ENCODE data around the gene STK39.
A peak's percentile ranks its signal among the peaks of the same experiment; 100 is the strongest.

STK39 gene

DNA sequence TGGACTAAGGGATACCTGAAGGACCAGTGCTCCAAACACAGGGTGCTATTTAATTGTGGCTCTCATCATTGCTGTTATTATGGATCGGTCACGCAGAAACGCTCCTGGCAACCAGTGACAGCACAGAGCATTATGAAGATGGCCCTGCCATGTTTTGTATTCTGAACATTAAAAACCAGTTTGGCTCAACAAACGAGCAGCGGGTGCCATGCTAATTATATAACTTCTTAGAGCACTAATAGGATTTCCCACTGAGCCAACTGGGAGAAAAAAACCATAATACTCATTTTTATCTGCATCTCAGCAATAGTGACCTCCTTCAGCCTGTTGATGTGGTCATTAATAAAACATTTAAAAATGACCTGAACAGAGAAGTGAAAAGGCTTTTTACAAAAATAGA is 212.8 kb downstream of the STK39 start:
- no peak for DNase-seq

DNA sequence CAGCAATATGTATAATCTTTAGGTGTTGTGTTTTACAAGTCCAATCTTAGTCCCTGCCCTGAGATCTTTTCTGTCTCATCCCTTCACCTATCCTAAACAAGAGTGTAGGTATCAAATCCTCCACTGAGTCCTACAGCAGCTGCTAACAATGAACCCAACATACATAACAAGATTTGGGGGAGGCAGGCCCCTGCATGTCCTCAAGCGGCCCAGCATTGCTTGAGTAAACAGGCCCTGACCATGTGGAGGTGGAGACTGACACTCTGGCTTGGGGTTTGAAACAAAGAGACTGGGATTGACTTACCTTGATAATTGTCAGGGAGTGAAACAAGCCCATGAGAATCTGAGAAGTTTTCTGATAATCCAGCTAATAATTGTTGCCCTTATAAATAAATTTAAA is 213.4 kb downstream of the STK39 start:
- DNase-seq = no peak

DNA sequence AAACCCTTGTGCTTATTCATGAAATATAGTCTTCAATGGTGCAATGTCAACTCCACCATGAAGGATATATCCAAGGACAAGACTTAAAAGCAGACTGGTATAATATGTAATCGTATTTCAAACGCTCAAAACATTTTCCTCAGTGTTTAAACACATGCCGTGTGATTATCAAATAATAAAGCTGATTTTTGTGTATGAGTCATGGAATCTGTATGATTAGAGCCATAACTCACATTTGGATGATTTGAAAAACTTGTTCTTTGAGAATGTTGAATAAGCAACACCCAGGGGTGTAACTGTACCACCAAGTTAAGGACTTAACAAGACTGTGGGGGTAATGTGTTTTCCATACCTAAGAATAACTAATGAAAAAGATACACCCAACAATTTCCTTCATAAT is 215.3 kb downstream of the STK39 start:
- no peak for DNase-seq

DNA sequence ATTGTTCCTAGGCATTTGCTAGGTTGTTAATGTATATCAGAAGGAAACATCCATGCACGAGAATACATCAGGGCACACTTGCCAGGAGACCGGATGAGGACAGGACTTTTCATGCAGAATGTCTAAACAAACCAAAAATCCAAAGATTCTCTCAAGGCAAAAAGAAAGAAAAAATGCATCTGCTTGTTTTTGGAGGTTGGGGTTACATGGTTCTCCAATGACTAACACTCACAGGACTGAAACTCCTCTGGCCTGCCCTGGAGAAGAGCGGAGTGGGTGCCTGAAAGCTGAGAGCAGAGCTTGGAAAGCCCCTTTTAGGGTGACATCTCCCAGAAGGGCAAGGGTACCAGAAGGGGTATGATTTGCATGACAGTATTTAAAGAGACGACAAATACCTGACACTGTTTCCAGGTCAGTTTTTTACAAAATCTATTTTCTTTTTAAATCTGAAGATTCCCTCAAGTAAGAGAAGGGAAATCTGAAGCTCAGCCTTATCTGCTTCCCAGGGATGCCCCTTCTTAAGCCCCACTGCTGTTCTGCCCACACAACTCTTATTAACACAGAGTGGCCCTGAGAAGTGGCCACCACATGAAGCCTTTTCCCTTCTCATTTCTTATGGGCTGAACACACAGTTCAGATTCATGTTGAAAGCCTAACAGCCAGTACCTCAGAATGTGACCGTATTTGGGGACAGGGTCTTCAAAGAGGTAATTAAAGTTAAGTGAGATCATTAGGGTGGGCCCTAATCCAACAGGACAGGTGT is 216.4 kb downstream of the STK39 start:
- DNase-seq = peak; percentile 16

DNA sequence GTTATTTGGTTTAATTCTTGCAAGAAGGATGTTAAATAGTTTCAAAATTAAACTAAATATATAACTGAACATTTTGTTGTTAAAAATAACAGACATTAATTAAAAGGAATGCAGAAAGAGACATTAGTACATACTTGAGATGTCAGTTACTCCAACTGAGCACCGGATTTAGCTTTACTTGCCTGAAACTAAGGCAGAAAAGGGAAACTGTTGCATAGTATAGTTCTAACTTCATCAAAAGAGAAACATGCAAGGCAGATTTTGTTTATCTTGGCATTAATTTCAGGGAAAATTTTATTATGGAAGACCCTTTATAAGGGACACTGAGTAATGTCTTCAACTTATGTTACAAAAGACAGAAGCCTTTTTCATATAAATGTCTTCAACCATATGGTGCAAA is 218.3 kb downstream of the STK39 start:
- DNase-seq = no peak

DNA sequence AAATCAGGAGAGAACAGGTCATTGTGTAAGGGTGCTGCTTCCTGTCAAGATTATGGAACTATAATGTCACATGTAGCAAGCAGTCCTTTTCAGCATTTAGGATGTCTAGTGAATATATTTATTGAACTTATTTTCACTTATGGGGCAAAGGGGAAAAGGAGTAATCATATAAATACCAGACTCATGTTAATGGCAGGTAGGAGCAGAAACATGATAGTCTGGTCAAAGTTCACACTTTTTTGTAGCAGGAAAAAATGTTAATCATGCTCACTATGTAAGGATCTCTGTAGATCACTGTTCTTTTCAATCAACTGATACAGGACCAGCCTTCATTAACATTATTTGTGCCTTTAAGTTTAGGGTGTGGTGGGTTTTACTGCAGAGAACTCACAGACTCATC is 219.0 kb downstream of the STK39 start:
- no peak for DNase-seq

DNA sequence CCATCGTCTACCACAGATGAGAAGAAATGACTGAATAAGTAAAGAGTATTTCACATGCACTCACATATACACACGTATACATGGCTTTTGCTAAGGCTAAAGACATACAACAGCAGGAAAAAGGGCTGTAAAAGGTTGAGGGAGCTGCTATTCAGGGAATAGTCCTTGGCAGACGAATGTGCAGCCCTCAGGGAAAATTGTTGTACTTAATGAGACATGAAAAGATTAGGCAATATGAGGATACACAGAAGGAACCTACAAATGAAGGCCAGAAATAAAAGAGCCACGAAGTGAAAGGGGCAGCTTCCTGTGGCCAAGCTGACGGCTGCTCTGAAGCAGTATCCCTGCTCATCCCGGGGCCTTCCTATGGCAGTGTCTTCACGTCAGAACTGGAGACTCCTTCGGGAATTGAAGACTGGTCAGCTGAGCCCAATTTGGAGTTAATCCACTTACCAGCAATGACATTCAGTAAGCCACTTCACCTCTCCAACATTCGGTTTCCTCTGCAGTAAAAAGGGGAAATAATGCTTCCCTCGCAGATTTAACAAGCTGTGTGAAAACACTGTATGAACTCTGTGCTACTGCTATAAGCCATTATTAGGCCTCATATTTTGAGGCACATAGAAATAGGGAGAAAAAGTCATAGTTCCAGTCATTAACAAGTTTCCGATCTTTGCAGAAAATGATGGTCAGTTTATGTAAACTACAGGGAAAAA is 221.8 kb downstream of the STK39 start:
- no peak for DNase-seq

DNA sequence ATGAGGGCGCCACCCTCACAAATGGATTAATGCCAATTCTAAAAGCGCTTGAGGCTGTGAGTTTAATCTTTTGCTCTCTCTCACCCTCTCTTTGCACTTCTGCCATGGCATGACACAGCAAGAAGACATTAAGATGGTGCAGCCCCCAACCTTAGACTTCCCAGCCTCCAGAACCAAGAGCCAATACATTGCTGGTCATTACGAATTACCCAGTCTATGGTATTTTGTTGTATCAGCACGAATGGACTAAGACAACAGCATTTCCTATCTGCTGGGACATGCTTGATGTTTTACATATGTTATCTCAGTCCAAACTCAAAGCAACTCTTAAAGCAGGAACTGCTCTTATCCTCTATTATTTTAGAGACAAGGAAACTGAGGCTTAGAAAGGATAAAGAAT is 222.9 kb downstream of the STK39 start:
- no peak for DNase-seq

DNA sequence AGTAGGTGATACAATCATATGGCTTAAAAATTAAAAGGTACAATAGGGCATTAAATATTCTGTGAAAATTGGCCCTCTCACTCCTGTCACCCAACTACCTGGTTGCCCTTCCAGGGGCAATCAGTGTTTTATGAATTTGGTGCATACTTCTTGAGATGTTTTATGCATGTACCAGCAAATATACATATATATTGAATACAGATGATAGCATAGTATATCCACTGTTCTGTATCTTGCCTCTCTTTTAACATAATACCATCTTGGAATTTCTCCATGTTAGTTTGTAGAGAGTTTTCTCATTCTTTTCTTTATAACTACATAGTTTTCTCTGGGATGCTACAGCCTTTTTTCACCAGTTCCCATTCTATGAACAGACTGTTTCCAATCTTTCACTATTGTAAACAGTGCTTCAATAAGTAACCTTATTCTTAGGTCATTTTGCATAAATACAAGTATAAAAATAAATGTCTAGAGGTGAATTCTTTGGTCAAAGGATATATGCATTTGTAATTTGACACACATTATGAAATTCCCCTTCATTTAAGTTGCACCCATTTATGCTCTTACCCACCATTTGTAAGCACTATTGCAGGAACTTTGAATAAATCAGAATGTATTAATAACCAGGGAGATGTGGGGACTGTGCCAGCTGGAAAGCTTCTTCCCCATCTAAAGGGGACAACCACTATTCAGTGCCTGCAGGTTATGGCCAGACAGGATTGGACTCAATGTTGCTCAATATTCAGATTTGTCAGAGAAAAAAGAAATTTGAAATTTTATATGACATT is 225.4 kb downstream of the STK39 start:
- DNase-seq = no peak

DNA sequence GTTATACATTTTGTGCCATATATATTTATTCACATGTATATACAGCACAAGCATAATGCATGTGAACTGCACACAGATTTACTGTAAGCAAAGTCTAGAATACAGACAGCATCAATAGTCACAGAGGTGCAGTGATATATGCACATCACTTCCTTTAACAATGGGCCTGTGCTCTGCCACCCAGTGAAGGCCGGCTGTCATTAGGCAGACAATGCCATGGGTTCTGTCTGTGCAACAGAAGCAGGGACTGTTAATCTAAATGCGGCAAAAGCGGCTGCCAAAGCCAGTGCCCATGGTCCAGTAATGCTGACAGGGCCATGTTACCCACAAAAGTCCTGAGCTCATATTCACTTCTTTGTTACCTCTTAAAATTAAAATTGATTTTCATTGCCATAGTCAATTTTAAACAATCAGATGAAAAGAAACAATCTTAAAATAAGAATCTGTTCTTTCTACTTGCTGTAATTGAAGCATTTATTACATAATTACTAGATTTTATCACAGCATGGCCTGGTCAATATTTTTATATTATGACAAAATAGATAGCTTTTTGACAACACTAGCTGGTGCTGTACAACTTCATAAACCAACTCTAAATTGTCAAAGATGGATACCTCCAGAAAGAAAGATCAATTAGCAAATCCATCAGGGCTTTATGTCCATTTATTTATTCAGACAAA is 232.0 kb downstream of the STK39 start:
- no peak for DNase-seq

DNA sequence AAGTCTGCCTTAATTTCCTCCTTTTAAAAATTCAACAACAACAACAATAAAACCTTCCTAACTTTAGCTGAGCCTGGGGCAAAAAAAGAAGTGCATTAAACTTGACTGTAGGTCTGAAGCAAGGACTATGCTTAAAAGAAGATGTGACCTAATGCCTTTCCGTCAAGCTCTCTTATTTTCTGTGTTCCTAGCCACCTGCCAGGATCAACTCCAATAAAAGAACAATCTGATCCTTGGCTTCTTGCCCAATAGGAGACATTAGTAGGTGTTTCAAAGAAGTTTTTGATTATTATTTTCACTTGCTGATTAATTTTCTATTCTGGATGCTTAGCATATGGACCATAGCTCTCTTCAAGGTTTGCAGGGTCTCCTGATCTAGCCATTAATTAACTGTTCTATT is 237.5 kb downstream of the STK39 start:
- no peak for DNase-seq

DNA sequence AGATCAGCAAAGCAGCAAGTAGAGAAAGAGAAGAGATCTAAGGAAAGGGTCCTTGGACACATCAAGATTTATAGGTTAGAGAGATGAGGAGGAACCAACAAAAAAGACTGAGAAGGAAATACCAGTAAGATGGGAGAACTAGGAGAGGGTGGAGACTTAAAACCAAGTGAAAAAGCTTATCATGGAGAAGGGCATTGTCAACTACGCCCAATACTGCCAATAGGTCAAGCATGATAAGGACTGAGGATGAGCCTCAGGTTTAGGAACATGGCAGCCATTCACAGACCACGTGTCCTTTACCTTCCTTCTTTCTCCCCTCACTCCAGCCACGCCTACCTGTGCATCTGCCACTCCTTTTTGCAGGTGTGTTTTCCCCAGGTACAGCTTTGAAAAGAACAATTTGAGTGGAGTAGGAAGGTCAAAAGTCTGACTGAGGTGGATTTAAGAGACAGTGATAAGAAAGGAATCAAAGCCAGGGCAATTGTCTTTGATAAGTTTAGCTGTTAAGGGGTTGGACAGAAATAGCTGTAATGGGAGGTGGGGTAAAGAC is 238.7 kb downstream of the STK39 start:
- DNase-seq = no peak

DNA sequence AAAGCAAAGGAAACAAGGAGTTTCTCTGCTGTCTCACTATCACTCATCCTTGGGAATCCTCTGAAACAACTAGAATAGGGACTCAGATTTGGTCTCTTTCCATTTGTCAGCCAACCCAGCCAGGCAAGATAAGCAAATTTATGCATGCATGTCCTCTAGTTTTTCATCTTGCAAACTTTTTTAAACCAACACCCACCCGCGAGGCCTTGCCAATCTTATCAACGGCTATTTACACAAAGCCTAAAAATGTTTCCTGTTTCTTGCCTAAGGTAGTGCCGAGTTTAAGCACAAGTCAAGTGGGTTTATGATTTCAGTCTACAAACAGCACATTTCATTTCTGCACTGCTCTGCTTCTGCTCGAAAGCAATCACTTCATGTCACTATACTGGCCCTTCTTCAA is 240.9 kb downstream of the STK39 start:
- no peak for DNase-seq

DNA sequence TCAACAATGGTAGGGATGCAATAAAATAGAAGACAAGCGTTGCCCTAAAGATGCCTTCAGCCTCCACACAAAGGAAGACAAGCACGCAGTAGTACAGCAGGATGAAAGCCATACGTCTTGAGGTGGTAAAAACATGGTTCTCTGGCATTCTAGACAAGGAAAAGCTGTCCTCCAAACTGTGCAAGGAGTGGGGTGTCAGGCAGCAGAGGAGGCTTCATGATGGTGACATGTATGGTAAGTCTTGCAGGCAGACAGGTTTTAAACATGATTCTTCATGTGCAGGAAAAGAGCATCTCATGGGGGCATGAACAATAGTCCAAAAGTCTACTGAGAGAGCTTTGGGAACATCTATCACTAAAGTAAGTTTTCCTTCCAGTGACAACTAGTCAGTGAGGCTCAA is 241.8 kb downstream of the STK39 start:
- no peak for DNase-seq

DNA sequence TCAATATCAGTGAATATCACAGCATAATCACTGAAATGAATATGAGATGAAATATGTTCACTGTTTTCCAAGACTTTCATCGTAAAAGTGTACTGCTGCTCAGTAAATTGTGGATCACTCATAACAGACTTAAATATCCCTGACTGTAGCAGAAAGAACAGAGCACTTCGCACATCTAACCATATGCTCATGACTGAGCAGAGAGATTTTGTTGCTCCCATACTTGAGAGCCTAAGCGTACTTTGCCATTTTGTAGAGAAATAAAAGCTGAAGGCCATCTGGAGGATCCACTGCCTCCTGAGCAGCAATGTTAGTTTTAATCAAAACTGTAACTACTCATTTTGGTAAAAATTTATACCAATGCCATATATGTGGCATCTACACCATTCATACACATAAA is 243.5 kb downstream of the STK39 start:
- no peak for DNase-seq

DNA sequence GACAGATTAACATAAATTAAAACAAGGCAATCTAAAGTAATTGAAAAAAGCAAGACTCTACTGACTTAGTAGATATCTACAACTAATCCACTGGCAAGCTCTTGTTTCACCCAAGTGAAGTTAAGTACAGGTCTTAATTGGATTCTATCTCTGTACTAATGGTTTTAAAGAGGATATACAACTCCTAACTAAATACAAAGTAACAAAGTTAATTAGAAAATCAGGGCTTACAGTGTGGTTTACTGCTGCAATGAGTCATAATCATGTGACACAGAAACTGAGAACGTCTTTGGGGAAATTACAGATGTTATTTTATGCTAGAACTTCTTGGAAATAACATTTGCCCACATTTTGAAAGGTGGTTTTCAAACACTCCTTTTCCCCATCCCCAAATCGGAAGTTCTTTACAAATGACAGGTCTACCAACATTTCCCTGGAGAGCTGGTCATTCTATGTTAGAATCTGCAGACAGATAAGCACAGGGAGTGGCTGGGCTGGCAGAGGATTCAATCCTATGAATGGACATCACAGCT is 245.3 kb downstream of the STK39 start:
- no peak for DNase-seq

DNA sequence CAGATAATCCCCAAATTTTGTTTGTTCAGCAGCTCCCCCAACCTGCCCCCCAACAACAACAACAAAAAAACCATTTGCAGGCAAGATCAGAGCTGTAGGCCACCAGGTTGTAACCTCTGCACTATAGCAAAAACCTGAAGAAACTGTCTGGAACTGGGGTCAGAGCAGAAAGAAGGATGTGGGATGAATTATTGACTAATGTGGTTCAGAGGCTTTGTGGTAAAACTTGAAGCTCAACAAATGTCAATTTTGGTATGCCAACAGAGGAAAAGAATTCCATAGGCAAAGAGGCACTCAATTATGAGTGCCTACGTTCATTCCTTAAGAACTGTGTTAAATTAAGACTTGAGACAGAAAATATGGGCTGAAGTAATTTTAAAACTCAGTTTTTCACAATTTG is 255.1 kb downstream of the STK39 start:
- no peak for DNase-seq

DNA sequence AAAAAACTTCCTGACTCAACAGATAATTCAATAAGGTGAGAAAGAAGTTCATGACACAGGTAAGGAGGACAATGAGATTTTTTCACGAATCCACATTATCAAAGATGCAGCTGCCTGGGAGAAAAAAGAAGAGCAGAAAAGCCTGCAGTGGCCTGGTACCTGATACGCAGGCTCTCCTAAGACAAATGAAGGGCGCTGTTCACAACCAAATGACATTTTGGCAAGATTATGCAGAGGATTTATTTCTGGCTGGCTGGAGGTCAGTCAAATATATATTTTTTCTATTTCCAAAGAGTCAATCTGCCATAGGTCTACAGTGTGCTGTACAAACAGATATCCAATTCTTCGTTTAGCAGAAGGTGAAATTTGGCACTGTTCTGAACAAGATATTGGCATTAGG is 257.3 kb downstream of the STK39 start:
- DNase-seq = no peak

DNA sequence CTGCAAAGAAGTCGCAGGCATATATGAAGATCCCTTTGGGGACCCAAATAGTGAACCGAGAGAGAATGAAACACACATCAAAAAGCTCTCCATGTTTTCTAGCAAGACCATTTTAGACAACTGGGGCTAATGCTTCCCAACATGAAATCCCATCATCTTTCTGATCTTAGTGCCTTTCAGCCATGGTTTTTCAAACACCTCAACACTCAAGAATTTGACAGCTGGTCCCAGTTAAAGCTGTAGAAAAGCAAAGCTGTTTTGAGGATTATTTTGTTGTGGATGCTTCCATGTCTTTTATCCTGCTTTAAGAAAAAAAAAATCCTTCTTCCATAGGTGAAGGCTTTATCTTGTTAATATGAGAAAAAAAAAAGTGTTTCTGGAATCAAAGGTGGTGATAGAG is 259.1 kb downstream of the STK39 start:
- no peak for DNase-seq

DNA sequence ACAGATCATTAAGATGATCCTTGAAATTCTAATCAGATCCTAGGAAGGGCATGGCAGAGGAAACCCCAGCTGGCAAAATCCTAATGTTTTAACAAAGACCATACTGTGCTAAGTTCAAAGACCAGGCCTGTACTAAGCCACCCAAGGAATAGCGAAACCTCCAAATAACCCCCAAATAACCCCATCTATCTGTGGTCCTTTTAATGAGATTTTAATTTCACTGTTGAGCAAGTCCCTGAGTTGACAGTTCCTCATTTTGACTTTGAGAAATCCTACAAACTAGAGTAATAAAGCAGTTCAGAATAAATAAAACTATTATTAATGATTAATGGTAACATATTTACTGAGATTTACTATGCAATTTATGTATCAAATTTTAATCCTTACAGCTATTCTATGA is 259.8 kb downstream of the STK39 start:
- no peak for DNase-seq

DNA sequence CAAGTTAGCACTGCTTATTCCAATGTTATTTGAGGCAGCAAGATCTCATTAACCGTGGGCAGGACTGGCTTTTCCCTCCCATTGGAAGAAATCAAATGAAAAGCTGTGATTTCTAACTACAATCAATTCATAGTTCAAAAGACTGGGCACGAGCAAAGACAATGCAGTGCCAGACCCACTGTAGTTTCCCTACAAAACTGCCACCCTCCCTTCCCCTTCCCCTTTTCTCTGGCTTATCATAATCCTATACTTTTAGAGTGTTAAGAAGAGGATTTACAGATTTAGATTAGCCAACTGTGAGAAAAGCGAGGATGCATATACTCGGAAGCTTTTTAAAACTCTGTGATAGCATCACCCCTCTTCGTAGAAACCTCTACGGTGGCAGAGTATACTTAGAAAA is 260.4 kb downstream of the STK39 start:
- DNase-seq = no peak

DNA sequence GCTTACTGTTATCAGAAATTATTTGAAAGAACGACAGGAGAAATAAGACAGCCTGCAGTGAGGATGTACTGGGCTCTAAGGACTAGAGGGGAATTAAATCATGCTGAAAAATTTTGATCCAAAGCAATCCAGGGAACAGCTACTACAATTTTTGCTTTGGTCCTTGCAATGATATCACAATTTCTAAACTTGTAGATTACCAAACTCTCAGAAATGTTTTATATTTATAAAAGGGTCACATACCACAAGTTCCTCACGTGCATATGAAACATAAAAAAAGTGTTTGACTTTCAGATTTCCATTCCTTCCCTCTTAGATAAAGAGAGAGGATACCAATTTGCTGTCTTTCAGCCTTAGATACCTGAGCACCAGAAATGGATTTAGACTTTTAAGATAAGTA is 261.2 kb downstream of the STK39 start:
- DNase-seq = no peak

DNA sequence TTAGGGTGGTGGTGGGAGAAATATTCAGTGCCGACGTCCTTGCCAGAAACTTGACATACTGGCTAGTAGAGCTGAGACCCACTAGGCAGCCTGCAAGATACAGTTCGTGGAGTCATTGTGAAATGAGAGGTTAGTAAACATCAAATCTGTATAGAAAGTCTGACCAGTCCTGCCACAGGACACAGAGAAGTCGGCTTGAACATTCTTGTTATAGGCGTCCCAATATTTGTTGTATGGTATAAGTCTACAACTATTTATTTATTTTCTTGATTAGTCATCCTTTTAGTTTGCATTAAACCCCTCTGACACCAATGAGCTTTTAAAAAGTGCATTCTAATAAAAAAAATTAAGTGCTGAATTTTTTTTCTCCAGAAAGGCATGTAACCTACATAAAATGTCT is 265.4 kb downstream of the STK39 start:
- DNase-seq = no peak

Measured in stimulated activated CD4-positive, alpha-beta T cell treated with anti-CD3 and anti-CD28 coated beads, Interleukin-4, amount 100 ng/mL, for 24 hours (primary cell).